ACC112 (cell line): ENCODE data around the gene KRT86.
"Not testable (repeated sequence)": the region's sequence is repeated elsewhere in the genome, so short reads cannot be mapped to it uniquely, and the experiment has no call there.

ENCODE experiments used
- H2AFZ ChIP-seq: fragments of 200-600 bp; sonication (generic); one replicate; pipeline ENCODE4 v1.6.0; 2017; ENCODE audit warnings: antibody characterized with exemption, low read length; ENCODE audit not compliant: unreplicated experiment
- H3K27ac ChIP-seq: fragments of 200-600 bp; sonication (generic); 2 replicates; pipeline ENCODE4 v1.5.1; 2014; ENCODE audit warnings: low read depth, mild to moderate bottlenecking, antibody characterized with exemption, low read length, moderate library complexity
- H3K27me3 ChIP-seq: fragments of 200-600 bp; sonication (generic); 2 replicates; pipeline ENCODE4 v1.6.1; 2014; ENCODE audit warnings: mild to moderate bottlenecking, antibody characterized with exemption, low read length, moderate library complexity, mixed read lengths; ENCODE audit not compliant: insufficient read depth
- H3K36me3 ChIP-seq: fragments of 200-600 bp; sonication (generic); 2 replicates; pipeline ENCODE4 v1.6.1; 2016; ENCODE audit warnings: mild to moderate bottlenecking, antibody characterized with exemption, low read length, moderate library complexity, mixed read lengths; ENCODE audit not compliant: insufficient read depth
- H3K4me1 ChIP-seq: fragments of 200-600 bp; sonication (generic); one replicate; pipeline ENCODE4 v1.6.1; 2016; ENCODE audit warnings: low read length, mixed read lengths; ENCODE audit not compliant: insufficient read depth, unreplicated experiment, control insufficient read depth
- H3K4me3 ChIP-seq: fragments of 200-600 bp; sonication (generic); 2 replicates; pipeline ENCODE4 v1.5.1; 2014; ENCODE audit warnings: mild to moderate bottlenecking, low read depth, low read length
- H3K79me2 ChIP-seq: fragments of 200-600 bp; sonication (generic); one replicate; pipeline ENCODE4 v1.6.0; 2016; ENCODE audit warnings: low read length; ENCODE audit not compliant: control insufficient read depth, unreplicated experiment, insufficient read depth

The KRT86 gene

GRCh38 chr12:52312086-52312485 lies 37.6 kb downstream of the KRT86 start:
- Histone ChIP-seq H3K36me3 (no peaks in the 10 kb centered on the region), H3K79me2 (no peaks in the 10 kb centered on the region), H3K4me3 (no peak overlapping the region), H3K27me3 (peaks cover 17% of the 10 kb centered on the region), H3K27ac (no peak overlapping the region), H3K4me1 (peaks cover 4% of the 10 kb centered on the region), H2AFZ (no peak overlapping the region)

- Histone ChIP-seq H3K79me2 (no peaks in the 10 kb centered on the region), H3K4me1 (peaks cover 4% of the 10 kb centered on the region), H3K36me3 (no peaks in the 10 kb centered on the region), H2AFZ (no peak overlapping the region), H3K27ac (no peak overlapping the region), H3K4me3 (no peak overlapping the region), H3K27me3 (peaks cover 17% of the 10 kb centered on the region)
Observed at GRCh38 chr12:52313461-52313860, 39.0 kb downstream of the KRT86 start.

- Histone ChIP-seq H3K36me3 (no peaks in the 10 kb centered on the region), H3K79me2 (no peaks in the 10 kb centered on the region), H3K4me1 (peaks cover under 1% of the 10 kb centered on the region), H3K27me3 (peaks cover 14% of the 10 kb centered on the region), H2AFZ (no peak overlapping the region), H3K27ac (no peak overlapping the region), H3K4me3 (no peak overlapping the region)
Observed at GRCh38 chr12:52313926-52314325, 39.5 kb downstream of the KRT86 start.

GRCh38 chr12:52314511-52314910 lies 40.1 kb downstream of the KRT86 start:
- Histone ChIP-seq H3K79me2 (no peaks in the 10 kb centered on the region), H3K4me1 (no peaks in the 10 kb centered on the region), H3K4me3 (no peak overlapping the region), H3K27ac (no peak overlapping the region), H2AFZ (no peak overlapping the region), H3K27me3 (peaks cover 11% of the 10 kb centered on the region), H3K36me3 (no peaks in the 10 kb centered on the region)

- not testable (repeated sequence) for H3K79me2 ChIP-seq, H3K36me3 ChIP-seq, H2AFZ ChIP-seq, H3K4me1 ChIP-seq, H3K4me3 ChIP-seq, H3K27ac ChIP-seq
- peaks cover 21% of the 10 kb centered on the region; the same call in 1 of the 2 replicates for H3K27me3 ChIP-seq
Observed at GRCh38 chr12:52315721-52316120, 41.3 kb downstream of the KRT86 start.

GRCh38 chr12:52316290-52316689 lies 41.8 kb downstream of the KRT86 start:
- Histone ChIP-seq H3K4me3 (no peak overlapping the region), H3K36me3 (no peaks in the 10 kb centered on the region), H3K79me2 (no peaks in the 10 kb centered on the region), H3K4me1 (no peaks in the 10 kb centered on the region), H2AFZ (no peak overlapping the region), H3K27me3 (peaks cover 26% of the 10 kb centered on the region; the same call in 1 of the 2 replicates), H3K27ac (no peak overlapping the region)

GRCh38 chr12:52316701-52317100 lies 42.3 kb downstream of the KRT86 start:
- H3K4me1 ChIP-seq = no peaks in the 10 kb centered on the region
- H3K36me3 ChIP-seq = no peaks in the 10 kb centered on the region
- no peak overlapping the region for H2AFZ ChIP-seq
- H3K4me3 ChIP-seq = no peak overlapping the region
- H3K27me3 ChIP-seq = peaks cover 28% of the 10 kb centered on the region; the same call in 1 of the 2 replicates
- H3K27ac ChIP-seq = no peak overlapping the region
- no peaks in the 10 kb centered on the region for H3K79me2 ChIP-seq

GRCh38 chr12:52317468-52318052 lies 43.1 kb downstream of the KRT86 start:
- Histone ChIP-seq H3K4me1 (no peaks in the 10 kb centered on the region), H2AFZ (no peak overlapping the region), H3K27me3 (peaks cover 26% of the 10 kb centered on the region; the same call in 1 of the 2 replicates), H3K4me3 (no peak overlapping the region), H3K27ac (no peak overlapping the region), H3K36me3 (no peaks in the 10 kb centered on the region), H3K79me2 (no peaks in the 10 kb centered on the region)

GRCh38 chr12:52318241-52318990 lies 44.0 kb downstream of the KRT86 start:
- no peak overlapping the region for H3K4me3 ChIP-seq

GRCh38 chr12:52319097-52319496 lies 44.7 kb downstream of the KRT86 start:
- no peak overlapping the region for H3K27ac ChIP-seq

More at GRCh38 chr12:52318241-52318990, 44.0 kb downstream of the KRT86 start:
- H3K27ac ChIP-seq = no peak overlapping the region
- no peaks in the 10 kb centered on the region for H3K36me3 ChIP-seq
- H3K79me2 ChIP-seq = no peaks in the 10 kb centered on the region
- H2AFZ ChIP-seq = no peak overlapping the region
- H3K4me1 ChIP-seq = no peaks in the 10 kb centered on the region
- peaks cover 28% of the 10 kb centered on the region for H3K27me3 ChIP-seq

More at GRCh38 chr12:52319097-52319496, 44.7 kb downstream of the KRT86 start:
- Histone ChIP-seq H3K4me1 (no peaks in the 10 kb centered on the region), H2AFZ (no peak overlapping the region), H3K36me3 (no peaks in the 10 kb centered on the region), H3K79me2 (no peaks in the 10 kb centered on the region), H3K27me3 (peaks cover 27% of the 10 kb centered on the region), H3K4me3 (no peak overlapping the region)
